Calu3 (cell line): ENCODE results near the gene NTM. TPM values are rescaled to one million over a fixed set of nuclear protein-coding genes. Genes with fewer than 3 reads are reported as not detected.

Experiments used
- BruUV-seq: library from RNA; stranded (reverse); fragments of 400-500 nt; replicated peaks from 2 replicates; lab custom pipeline; 2021; lab: Mats Ljungman, UMichigan
- CTCF ChIA-PET: fragments of 300-600 bp; sonication (Branson Sonifier 250); formaldehyde crosslinking; loops from one replicate; lab custom pipeline; 2022; ENCODE audit warnings: antibody characterized with exemption; lab: Charles Lee
- DNase-seq: peaks from one replicate; pipeline ENCODE4 v3.0.0; 2022
- H3K27ac Mint-ChIP-seq: one replicate; pipeline ENCODE4 v1.8.0; 2022; ENCODE audit warnings: mixed read lengths; ENCODE audit not compliant: unreplicated experiment
- H3K27me3 Mint-ChIP-seq: one replicate; pipeline ENCODE4 v1.8.0; 2022; ENCODE audit warnings: mixed read lengths; ENCODE audit not compliant: unreplicated experiment
- H3K36me3 Mint-ChIP-seq: one replicate; pipeline ENCODE4 v1.8.0; 2022; ENCODE audit warnings: mild to moderate bottlenecking, moderate library complexity, mixed read lengths; ENCODE audit not compliant: insufficient read depth, unreplicated experiment
- H3K4me1 Mint-ChIP-seq: one replicate; pipeline ENCODE4 v1.8.0; 2022; ENCODE audit warnings: mild to moderate bottlenecking, low read depth, mixed read lengths; ENCODE audit not compliant: unreplicated experiment
- H3K4me3 Mint-ChIP-seq: one replicate; pipeline ENCODE4 v1.8.0; 2022; ENCODE audit warnings: mild to moderate bottlenecking, low read depth, moderate library complexity, mixed read lengths; ENCODE audit not compliant: unreplicated experiment
- H3K9me3 Mint-ChIP-seq: one replicate; pipeline ENCODE4 v1.8.0; 2022; ENCODE audit warnings: low read depth, mixed read lengths; ENCODE audit not compliant: unreplicated experiment
- intact Hi-C: fragments of 100-400 bp; cut with micrococcal nuclease; formaldehyde crosslinking; loops from one replicate; pipeline ENCODE4 v1.10.0; 2022; ENCODE audit not compliant: unreplicated experiment
- total RNA-seq: library from RNA; stranded (reverse); gene quantifications from 2 replicates; pipeline ENCODE4 v1.2.3, GENCODE V29; 2022
- TF ChIP-seq, protein P1 (sequence below): fragments of 200-600 bp; IDR thresholded peaks from one replicate; pipeline ENCODE4 v1.8.0; 2022; ENCODE audit warnings: antibody characterized with exemption; ENCODE audit not compliant: unreplicated experiment

NTM gene
- total RNA-seq, 1 experiment from 2014 or later, result not detected

DNA sequence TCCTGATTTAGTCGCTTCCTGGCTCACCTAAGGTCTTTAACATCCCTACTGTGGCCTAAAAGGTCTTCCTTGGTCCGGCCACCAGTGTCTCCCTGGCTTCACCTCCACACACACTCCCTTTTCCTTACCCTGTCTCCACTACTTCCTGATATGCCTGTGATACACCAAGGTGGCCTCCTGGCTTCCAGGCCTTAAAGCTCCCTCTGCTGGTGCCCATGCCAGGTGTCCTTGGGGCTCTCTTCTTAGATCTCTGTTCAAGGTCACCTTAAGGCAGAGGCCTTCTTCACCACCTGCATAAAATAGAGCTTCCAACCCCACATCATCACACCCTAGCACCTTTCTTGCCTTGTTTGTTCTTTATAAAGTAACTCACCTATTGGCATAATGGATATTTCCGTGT, 787.7 kb downstream of the NTM start:
- Mint-ChIP-seq H3K27me3 (no peaks in the 10 kb centered on the region), H3K9me3 (peaks cover 22% of the 10 kb centered on the region), H3K27ac (no peak overlapping the region), H3K36me3 (no peaks in the 10 kb centered on the region), H3K4me3 (no peak overlapping the region), H3K4me1 (no peaks in the 10 kb centered on the region)
- TF ChIP-seq, protein P1, sequence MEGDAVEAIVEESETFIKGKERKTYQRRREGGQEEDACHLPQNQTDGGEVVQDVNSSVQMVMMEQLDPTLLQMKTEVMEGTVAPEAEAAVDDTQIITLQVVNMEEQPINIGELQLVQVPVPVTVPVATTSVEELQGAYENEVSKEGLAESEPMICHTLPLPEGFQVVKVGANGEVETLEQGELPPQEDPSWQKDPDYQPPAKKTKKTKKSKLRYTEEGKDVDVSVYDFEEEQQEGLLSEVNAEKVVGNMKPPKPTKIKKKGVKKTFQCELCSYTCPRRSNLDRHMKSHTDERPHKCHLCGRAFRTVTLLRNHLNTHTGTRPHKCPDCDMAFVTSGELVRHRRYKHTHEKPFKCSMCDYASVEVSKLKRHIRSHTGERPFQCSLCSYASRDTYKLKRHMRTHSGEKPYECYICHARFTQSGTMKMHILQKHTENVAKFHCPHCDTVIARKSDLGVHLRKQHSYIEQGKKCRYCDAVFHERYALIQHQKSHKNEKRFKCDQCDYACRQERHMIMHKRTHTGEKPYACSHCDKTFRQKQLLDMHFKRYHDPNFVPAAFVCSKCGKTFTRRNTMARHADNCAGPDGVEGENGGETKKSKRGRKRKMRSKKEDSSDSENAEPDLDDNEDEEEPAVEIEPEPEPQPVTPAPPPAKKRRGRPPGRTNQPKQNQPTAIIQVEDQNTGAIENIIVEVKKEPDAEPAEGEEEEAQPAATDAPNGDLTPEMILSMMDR, result no peak
- DNase-seq, result no peak
- CTCF ChIA-PET, result no interaction called here
- intact Hi-C loops, result no loop called here
- no TSS peak for BruUV-seq

DNA sequence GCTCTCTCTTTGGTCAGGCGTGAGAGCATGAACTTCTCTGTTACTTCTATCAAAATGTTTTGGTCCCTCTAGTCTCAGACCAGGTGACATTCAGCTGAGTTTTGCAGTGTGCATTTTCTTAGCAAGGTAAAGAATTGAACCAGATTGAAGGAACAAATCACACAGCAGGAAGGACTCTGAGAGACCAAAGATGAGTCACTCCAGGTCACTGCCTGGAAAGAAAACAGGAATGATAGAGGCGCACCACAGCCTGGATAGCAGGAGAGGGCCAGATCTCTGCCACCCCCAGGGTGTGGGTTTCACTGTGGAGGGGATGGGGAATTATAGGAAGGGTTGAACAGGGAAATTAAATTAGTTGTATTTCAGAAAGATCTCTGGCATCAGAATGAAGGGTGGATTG, 788.3 kb downstream of the NTM start:
- CTCF ChIA-PET, result no interaction called here
- intact Hi-C loops, result no loop called here
- Mint-ChIP-seq H3K27me3 (no peaks in the 10 kb centered on the region), H3K4me3 (no peak overlapping the region), H3K9me3 (peaks cover 19% of the 10 kb centered on the region), H3K27ac (no peak overlapping the region), H3K4me1 (no peaks in the 10 kb centered on the region), H3K36me3 (no peaks in the 10 kb centered on the region)
- no TSS peak for BruUV-seq
- TF ChIP-seq, protein P1, result no peak
- no peak for DNase-seq

DNA sequence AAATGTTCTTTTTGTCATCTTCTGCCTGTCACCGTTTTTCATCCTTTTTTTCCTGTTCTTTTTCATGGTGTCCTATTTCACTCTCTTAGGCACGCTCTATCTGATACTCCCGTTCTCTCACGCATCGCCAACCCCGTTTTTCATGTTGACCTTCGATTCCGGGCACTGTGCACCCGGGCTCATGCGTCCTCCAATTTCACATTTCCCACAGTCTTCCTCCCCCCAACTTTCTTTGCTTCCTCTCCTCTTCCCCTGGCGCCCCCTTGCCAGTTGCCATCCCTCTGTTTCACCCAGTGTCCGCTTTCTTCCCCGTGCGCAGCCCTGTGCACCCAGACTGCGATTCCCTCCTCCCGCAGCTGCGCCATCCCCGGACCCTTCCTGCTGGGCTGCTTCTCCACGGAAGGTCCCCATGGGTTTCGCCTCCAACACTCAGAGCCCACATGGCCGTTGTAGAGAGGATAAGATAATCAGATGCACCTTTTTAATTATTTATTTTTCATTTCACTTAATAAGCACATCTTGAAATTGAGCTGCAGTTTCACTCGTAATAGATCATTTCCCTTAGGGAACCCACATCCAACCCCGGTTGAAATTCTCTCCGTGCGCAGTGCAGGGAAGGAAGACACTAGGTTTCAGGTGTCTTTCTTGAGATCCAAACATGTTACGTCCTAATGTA, 791.1 kb downstream of the NTM start:
- CTCF ChIA-PET, result interaction anchor here (0.6 kb wide), 1 partner anchor 906 kb away, joined by 6 read pairs; no protein-coding TSS in a partner anchor
- no peaks in the 10 kb centered on the region for H3K36me3 Mint-ChIP-seq
- H3K4me1 Mint-ChIP-seq, result no peaks in the 10 kb centered on the region
- intact Hi-C loops, result no loop called here
- no TSS peak for BruUV-seq
- no peaks in the 10 kb centered on the region for H3K27me3 Mint-ChIP-seq
- H3K27ac Mint-ChIP-seq, result no peak overlapping the region
- H3K4me3 Mint-ChIP-seq, result no peak overlapping the region
- TF ChIP-seq, protein P1, result no peak
- DNase-seq, result no peak
- peaks cover 19% of the 10 kb centered on the region for H3K9me3 Mint-ChIP-seq

DNA sequence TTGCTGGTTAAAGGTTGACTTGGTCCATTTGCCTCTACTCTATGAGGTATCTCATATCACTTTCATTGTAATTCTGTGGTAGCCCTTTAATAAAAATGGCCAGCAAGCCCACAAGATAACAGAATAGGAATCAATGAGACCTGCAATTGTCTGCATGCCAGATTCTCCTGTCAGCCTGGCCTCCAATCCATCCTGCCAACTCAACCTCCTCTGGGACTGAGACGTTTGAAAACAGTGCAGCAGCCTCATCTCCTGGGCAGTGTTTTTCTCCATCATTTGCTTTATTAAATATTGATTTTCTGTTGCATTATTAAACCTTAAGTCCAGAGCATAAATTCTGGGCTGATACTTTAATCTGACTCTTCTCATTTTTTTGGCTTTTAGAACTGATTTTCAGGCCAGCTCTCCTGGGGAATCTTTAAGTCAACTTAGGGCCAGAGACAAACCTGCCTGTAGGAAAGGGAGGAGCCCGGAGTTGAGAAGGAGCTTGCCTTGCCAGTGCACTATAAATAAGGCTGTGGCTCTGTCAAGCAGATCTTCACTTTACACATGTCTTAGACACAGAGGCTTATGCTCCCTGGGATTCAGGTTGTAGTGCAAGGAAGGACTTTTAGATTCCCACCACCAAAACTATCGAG, 798.0 kb downstream of the NTM start:
- H3K36me3 Mint-ChIP-seq, result no peaks in the 10 kb centered on the region
- DNase-seq, result no peak
- peaks cover 9% of the 10 kb centered on the region for H3K9me3 Mint-ChIP-seq
- no TSS peak for BruUV-seq
- H3K27me3 Mint-ChIP-seq, result no peaks in the 10 kb centered on the region
- CTCF ChIA-PET, result no interaction called here
- TF ChIP-seq, protein P1, result no peak
- H3K4me3 Mint-ChIP-seq, result no peak overlapping the region
- H3K27ac Mint-ChIP-seq, result no peak overlapping the region
- intact Hi-C loops, result no loop called here
- no peaks in the 10 kb centered on the region for H3K4me1 Mint-ChIP-seq
